WERI-Rb-1 (cell line): ENCODE data around the gene TM2D1.

Experiments used
- DNase-seq: peaks from one replicate; pipeline ENCODE4 v3.0.0-alpha.2; 2020
- H3K27ac ChIP-seq: fragments of 250-450 bp; sonication (Bioruptor Pico); 2 replicates; pipeline ENCODE4 v1.5.1; 2020; ENCODE audit warnings: mild to moderate bottlenecking, moderate library complexity
- H3K27me3 ChIP-seq: fragments of 250-450 bp; sonication (Bioruptor Pico); 2 replicates; pipeline ENCODE4 v1.5.1; 2021; ENCODE audit warnings: mild to moderate bottlenecking, low read depth, moderate library complexity; ENCODE audit not compliant: insufficient read depth, severe bottlenecking
- H3K36me3 ChIP-seq: fragments of 250-450 bp; sonication (Bioruptor Pico); 2 replicates; pipeline ENCODE4 v1.5.1; 2020; ENCODE audit warnings: mild to moderate bottlenecking, moderate library complexity
- H3K4me3 ChIP-seq: 2 replicates; pipeline ENCODE4 v1.5.1; 2011; ENCODE audit warnings: low read depth, mild to moderate bottlenecking, control low read depth, low read length
- H3K9me3 ChIP-seq: fragments of 250-450 bp; sonication (Bioruptor Pico); 2 replicates; pipeline ENCODE4 v1.5.1; 2021; ENCODE audit warnings: mild to moderate bottlenecking, moderate library complexity; ENCODE audit not compliant: severe bottlenecking
- CTCF ChIP-seq: IDR thresholded peaks from 2 replicates; pipeline ENCODE4 v1.5.1; 2011; ENCODE audit warnings: low read depth, mild to moderate bottlenecking, control low read depth, inconsistent platforms, low read length

The TM2D1 gene

GRCh38 chr1:61641578-61642336, 83.2 kb downstream of the TM2D1 start:
- peak; percentile 72 for DNase-seq
- Histone ChIP-seq H3K9me3 (no peaks in the 10 kb centered on the region), H3K36me3 (no peaks in the 10 kb centered on the region), H3K27me3 (no peaks in the 10 kb centered on the region), H3K4me3 (no peak overlapping the region), H3K27ac (no peak overlapping the region)
- TF ChIP-seq CTCF: peak; percentile 82

DNA sequence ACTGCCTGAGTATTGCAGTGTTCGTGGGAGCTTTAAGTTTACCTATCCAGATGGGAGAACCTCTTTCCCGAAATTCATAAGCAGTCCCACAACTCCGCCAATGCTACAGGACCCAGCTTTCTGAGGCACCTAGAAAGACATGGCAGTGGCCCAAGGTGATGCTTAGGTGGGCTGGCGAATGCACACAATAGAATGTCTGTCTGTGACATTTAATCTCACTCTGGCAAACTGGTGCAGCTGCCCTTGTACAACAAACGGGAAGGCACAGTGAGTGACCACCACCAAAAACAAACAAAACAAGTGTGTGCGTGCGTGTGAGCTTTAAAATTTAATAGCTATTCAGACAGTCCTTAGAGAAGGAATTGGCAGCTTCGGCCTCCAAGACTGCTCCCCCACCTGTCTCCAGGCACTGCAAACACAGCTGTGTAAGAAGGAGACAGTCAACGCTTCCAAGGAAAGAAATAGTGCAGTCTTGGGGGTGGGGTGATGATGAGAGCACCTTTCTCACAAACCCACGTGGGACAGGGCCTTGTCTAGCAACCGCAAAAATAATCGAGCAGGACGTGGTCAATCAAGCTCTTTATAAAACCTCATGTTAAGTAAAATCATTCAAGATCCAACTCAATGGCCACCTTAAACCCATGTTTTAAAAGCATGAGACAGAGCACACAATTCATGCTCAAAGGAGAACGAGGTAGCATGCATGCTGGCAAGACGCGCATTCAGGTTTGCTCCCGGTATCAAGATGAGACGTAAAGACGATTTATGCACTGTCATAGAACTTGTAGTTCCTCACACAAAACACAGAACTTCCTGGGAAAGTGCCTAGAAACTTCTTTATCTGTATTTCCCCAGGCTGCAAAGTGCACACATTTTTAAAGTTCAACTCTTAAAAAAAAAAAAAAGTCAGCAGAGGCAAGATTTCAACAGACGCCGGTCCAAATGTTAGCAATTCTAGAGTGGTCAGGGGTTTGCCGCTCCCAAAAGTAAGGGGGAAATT, 84.1 kb downstream of the TM2D1 start:
- H3K36me3 ChIP-seq: no peaks in the 10 kb centered on the region
- TF ChIP-seq CTCF: no peak
- H3K27me3 ChIP-seq: no peaks in the 10 kb centered on the region
- H3K27ac ChIP-seq: no peak overlapping the region
- no peaks in the 10 kb centered on the region for H3K9me3 ChIP-seq
- no peak for DNase-seq
- H3K4me3 ChIP-seq: no peak overlapping the region

GRCh38 chr1:61639608-61640336, 85.2 kb downstream of the TM2D1 start:
- Histone ChIP-seq H3K27ac (no peak overlapping the region), H3K9me3 (no peaks in the 10 kb centered on the region), H3K4me3 (no peak overlapping the region), H3K36me3 (no peaks in the 10 kb centered on the region), H3K27me3 (no peaks in the 10 kb centered on the region)
- no peak for TF ChIP-seq CTCF
- no peak for DNase-seq

DNA sequence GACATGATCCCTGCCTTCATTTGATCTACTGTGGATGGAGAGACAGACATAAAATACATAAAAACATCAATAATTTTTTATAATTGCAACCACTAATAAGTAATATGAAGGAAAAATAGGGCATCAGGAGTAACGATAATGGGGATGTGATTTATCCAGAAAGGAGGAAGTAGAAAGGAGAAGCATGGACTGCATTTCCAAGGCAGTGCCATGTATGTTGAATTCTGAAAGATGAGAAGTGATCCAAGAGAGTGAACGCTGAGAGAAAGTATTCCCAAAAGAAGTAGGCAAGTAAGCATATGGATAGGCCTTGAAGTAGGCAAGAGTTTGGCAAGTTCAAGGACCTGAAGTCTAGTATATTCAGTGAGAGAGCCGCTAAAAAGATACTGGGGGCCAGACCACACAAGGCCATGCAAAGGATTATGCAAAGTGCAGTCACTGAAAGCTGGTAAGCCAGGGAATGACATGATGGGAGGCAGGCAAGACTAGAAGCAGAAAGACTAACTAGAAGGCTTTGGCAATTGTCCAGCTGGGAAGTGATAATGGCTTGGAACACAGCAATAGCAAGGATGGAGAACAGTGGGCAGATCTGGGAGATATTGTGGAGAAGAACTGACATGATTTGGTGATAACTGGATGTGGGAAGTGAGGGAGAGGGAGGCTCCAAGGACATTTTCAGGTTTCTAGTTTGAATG, 85.9 kb downstream of the TM2D1 start:
- no peaks in the 10 kb centered on the region for H3K27me3 ChIP-seq
- H3K36me3 ChIP-seq: no peaks in the 10 kb centered on the region
- no peak overlapping the region for H3K4me3 ChIP-seq
- H3K9me3 ChIP-seq: no peaks in the 10 kb centered on the region
- H3K27ac ChIP-seq: no peak overlapping the region
- no peak for DNase-seq
- no peak for TF ChIP-seq CTCF

- H3K27me3 ChIP-seq: no peaks in the 10 kb centered on the region
- H3K4me3 ChIP-seq: no peak overlapping the region
- H3K9me3 ChIP-seq: no peaks in the 10 kb centered on the region
- TF ChIP-seq CTCF: no peak
- H3K36me3 ChIP-seq: no peaks in the 10 kb centered on the region
- DNase-seq: no peak
- no peak overlapping the region for H3K27ac ChIP-seq
Observed at GRCh38 chr1:61638296-61638695, 86.6 kb downstream of the TM2D1 start.
